IPS-18a (cell line): Measurements from ENCODE around the gene CCNE1.

Source experiments
- H3K27ac ChIP-seq: one replicate; pipeline ENCODE4 v1.5.1; 2013; ENCODE audit warnings: low read length
- H3K27me3 ChIP-seq: one replicate; pipeline ENCODE4 v1.6.1; 2013; ENCODE audit warnings: mild to moderate bottlenecking, low read length; ENCODE audit not compliant: control insufficient read depth, insufficient read depth
- H3K36me3 ChIP-seq: one replicate; pipeline ENCODE4 v1.6.1; 2013; ENCODE audit warnings: low read depth, low read length; ENCODE audit not compliant: control insufficient read depth
- H3K4me1 ChIP-seq: one replicate; pipeline ENCODE4 v1.6.1; 2013; ENCODE audit warnings: low read depth, low read length; ENCODE audit not compliant: control insufficient read depth
- H3K4me3 ChIP-seq: one replicate; pipeline ENCODE4 v1.5.1; 2013; ENCODE audit warnings: low read length
- H3K9ac ChIP-seq: one replicate; pipeline ENCODE4 v1.6.1; 2013; ENCODE audit warnings: mild to moderate bottlenecking, low read length, moderate library complexity
- H3K9me3 ChIP-seq: one replicate; pipeline ENCODE4 v1.6.1; 2013; ENCODE audit warnings: low read depth, low read length; ENCODE audit not compliant: control insufficient read depth

The CCNE1 gene

DNA sequence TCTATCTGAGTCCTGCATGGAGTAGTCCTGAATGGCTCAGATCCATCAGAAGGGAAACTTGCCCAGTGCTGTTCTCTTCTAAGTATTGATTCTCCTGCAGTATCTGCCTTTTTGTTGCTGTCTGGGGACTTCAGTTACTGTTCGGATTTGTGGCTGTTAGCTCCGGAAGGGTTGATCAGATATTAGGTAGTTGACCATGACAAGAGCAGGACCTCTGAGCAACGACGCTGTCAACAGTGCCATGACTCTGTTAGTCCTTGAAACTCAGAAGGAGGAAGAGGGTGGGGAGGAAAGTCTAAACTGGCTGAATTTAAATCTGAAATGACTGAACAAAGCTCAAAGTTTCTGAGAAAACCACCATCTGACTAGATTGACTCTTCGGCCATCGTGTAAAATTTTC is 42.2 kb downstream of the CCNE1 start:
- no peaks in the 10 kb centered on the region for H3K27me3 ChIP-seq
- H3K4me1 ChIP-seq = peaks cover 6% of the 10 kb centered on the region
- H3K4me3 ChIP-seq = no peak overlapping the region
- H3K27ac ChIP-seq = no peak overlapping the region
- H3K36me3 ChIP-seq = no peaks in the 10 kb centered on the region
- H3K9me3 ChIP-seq = no peaks in the 10 kb centered on the region
- no peak overlapping the region for H3K9ac ChIP-seq

DNA sequence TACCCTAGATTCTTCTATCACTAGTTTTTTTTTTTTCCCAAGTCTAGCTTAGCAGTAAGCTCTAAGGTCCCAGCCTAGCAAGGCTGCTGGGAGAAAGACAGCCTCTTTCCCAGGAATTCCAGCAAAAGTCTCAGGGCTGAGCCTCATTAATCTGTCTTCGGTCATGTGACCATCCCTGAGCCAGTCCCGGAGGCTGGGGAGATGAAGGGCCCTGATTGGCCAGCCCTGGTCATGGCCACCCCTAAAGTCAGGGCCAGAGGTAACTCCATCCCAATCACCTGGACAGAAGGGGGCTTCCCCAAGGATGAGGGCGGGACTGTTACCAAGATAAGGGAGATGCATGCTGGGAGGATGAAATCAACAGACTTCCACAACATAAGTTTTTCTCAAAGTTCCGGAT is 43.3 kb downstream of the CCNE1 start:
- no peaks in the 10 kb centered on the region for H3K36me3 ChIP-seq
- no peak overlapping the region for H3K9ac ChIP-seq
- H3K4me3 ChIP-seq = no peak overlapping the region
- H3K27me3 ChIP-seq = no peaks in the 10 kb centered on the region
- H3K27ac ChIP-seq = no peak overlapping the region
- H3K9me3 ChIP-seq = no peaks in the 10 kb centered on the region
- H3K4me1 ChIP-seq = peaks cover 6% of the 10 kb centered on the region

DNA sequence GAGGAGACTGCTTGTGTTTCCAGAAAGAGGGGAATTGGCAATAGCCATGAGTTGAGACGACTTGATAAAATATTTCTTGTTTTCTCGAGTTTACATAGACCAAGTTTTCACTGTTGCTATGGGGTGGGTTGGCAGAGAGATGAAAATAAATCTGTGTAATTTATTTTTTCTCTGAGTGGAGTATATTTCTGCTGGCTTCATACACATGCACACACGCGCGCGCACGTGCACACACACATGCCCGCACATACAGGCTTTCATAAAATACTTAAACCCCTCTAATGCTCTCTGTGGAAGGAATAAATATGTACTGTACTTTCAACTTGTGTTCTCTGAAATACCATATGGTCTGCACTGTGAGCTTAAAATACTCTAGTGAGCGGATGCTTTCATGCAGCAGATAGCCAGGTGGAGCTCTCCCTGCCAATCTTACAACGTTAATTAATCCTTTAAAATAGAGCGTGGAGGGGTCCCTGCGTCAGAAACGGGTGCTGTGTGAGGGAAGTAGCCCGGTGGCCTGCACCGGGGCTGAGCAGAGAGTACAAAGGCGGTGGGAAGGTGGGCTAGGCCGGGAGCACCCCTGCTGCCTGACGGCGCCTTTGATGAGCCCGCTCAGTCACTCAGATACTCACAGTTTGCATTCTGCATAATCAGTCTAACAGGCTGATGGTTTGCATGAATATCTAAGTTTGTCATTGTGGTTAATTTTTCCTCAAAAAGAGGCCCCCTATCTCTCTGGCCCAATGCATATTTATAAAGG is 44.1 kb downstream of the CCNE1 start:
- Histone ChIP-seq H3K36me3 (no peaks in the 10 kb centered on the region), H3K27me3 (no peaks in the 10 kb centered on the region), H3K9ac (no peak overlapping the region), H3K9me3 (no peaks in the 10 kb centered on the region), H3K27ac (no peak overlapping the region), H3K4me1 (peaks cover 6% of the 10 kb centered on the region), H3K4me3 (no peak overlapping the region)

DNA sequence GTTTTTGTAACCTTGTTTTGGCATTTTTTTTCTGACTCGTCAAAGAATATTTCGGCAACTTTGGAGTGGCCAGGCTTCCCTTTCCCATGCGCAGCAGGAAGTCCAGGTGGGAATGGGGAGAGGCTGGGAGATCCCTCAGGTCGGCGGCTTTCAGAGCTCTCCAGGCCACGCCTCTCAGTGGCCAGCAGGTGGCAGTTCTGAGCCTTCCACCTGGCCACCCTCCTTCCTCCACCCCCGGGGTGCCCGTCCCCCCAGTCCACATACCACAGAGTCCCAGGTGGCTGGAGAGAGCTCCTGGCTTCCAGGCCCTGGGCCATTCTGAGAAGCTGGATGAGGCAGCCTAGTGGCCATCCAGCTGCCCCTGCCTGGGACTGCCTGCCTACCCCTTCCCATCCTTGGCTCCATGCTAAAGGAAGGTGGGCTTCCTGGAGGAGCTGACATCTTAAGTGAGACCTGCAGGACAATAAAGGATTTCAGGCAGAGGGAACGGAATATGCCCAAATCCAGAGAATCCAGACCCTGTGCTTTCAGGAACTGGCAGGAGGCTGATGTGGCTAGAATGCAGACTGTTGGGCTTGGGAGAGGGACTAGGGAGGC is 46.3 kb downstream of the CCNE1 start:
- H3K9me3 ChIP-seq = no peaks in the 10 kb centered on the region
- H3K4me3 ChIP-seq = no peak overlapping the region

DNA sequence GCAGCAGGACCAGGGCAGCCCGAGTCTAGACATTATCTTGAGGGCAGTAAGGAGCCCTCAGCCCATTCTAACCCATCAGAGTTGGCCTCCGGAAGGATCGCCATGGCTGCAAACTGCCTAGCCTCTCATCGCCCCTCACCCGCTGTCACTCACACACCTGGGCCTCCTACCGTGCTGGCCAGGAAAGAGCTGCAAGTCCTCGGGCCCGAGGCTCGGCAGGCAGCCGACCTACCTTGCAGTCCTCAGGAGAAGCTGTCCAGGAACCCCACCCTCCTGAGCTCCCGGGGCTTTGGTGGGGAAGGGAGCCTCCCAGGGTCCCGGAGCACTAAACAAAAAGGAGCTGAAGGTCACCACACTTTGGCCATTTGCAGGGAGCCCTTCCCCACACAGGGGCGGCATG is 46.8 kb downstream of the CCNE1 start:
- no peaks in the 10 kb centered on the region for H3K9me3 ChIP-seq
- H3K4me1 ChIP-seq = peaks cover 6% of the 10 kb centered on the region
- H3K4me3 ChIP-seq = no peak overlapping the region
- no peaks in the 10 kb centered on the region for H3K36me3 ChIP-seq
- no peak overlapping the region for H3K27ac ChIP-seq
- no peaks in the 10 kb centered on the region for H3K27me3 ChIP-seq
- H3K9ac ChIP-seq = no peak overlapping the region

More for the DNA sequence above, 46.3 kb downstream of the CCNE1 start:
- no peak overlapping the region for H3K9ac ChIP-seq
- H3K36me3 ChIP-seq = no peaks in the 10 kb centered on the region
- H3K27me3 ChIP-seq = no peaks in the 10 kb centered on the region
- H3K4me1 ChIP-seq = peaks cover 6% of the 10 kb centered on the region
- no peak overlapping the region for H3K27ac ChIP-seq

DNA sequence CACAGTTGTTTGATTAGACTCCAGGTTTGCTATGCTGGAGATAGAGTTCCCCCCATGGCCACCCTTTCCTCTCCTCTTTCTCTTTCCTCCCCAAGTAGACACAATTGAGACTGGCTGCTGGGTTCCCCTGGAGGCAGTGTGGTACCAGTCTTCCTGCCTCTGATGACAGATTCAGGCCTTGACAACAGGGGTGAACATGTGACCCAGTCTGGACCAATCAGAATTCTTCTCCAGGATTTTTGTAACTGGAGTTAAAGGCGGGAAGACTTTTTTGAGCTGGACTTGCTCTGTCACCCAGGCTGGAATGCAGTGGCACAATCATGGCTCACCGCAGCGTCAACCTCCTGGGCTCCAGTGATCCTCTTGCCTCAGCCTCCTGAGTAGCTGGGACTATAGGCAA is 48.7 kb downstream of the CCNE1 start:
- H3K27ac ChIP-seq = no peak overlapping the region

DNA sequence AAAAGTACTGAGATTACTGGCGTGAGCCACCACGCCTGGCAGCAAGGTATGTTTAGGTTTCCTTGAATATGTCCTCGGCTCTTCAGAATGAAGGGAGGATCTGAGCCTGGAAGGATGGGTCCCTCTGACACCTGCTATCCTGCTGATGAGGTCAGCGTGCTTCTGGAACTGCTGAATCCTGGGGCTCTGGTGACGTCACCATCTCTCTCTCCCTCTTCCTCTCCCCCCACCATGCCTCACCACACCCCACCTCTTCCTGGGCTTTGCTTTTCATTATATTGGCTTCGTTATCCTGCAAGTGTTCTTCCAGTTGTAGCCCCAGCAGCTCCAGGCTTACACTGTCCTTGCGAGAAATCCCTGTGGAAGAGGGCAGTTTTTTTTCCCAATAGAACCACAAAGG is 49.8 kb downstream of the CCNE1 start:
- H3K9me3 ChIP-seq = no peaks in the 10 kb centered on the region
- H3K4me3 ChIP-seq = no peak overlapping the region
- no peaks in the 10 kb centered on the region for H3K36me3 ChIP-seq
- peaks cover 6% of the 10 kb centered on the region for H3K4me1 ChIP-seq
- H3K9ac ChIP-seq = no peak overlapping the region
- H3K27ac ChIP-seq = no peak overlapping the region
- no peaks in the 10 kb centered on the region for H3K27me3 ChIP-seq

More for the DNA sequence above, 48.7 kb downstream of the CCNE1 start:
- Histone ChIP-seq H3K36me3 (no peaks in the 10 kb centered on the region), H3K4me1 (peaks cover 6% of the 10 kb centered on the region), H3K9me3 (no peaks in the 10 kb centered on the region), H3K27me3 (no peaks in the 10 kb centered on the region), H3K9ac (no peak overlapping the region), H3K4me3 (no peak overlapping the region)

DNA sequence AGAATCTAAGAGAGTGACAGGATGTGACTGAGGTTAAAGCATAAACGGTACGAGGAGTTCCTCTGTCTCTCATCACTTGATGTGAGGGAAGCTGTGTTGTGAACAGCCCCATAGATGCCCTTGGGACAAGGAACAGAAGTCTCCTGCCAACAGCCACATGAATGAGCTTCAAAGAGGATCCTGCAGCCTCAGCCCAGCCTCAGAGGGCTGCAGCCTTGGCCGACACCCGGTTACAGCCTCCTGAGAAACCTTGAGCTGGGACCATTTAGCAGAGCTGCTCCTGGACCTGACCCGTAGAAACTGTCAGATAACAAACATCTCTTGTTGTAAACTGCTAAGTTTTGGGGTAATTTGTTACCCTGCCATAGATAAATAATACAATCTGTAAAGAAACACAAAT is 54.2 kb downstream of the CCNE1 start:
- Histone ChIP-seq H3K4me3 (no peak overlapping the region), H3K36me3 (no peaks in the 10 kb centered on the region), H3K9me3 (no peaks in the 10 kb centered on the region), H3K9ac (no peak overlapping the region), H3K4me1 (no peaks in the 10 kb centered on the region), H3K27me3 (no peaks in the 10 kb centered on the region), H3K27ac (no peak overlapping the region)

DNA sequence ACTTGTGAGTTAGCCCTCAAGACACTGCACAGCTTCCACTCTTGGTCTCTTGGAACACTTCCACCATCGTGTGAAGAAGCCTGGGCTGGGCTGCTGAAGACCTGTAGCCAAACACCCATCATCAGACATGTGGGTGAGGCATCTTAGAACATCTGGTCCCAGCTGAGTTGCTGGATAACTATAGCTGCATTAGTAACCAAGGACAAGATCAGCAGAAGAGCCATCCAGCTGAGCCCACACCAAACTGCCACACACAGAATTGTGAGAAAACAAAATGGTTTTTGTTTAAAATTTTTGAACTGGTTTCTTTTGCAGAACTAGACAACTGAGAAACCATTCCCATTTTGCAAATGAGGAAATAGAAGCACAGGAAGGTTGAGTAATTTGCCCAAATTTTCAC is 56.2 kb downstream of the CCNE1 start:
- no peak overlapping the region for H3K9ac ChIP-seq
- H3K9me3 ChIP-seq = no peaks in the 10 kb centered on the region
- no peaks in the 10 kb centered on the region for H3K4me1 ChIP-seq
- H3K36me3 ChIP-seq = no peaks in the 10 kb centered on the region
- no peak overlapping the region for H3K27ac ChIP-seq
- no peak overlapping the region for H3K4me3 ChIP-seq
- peaks cover 16% of the 10 kb centered on the region for H3K27me3 ChIP-seq

DNA sequence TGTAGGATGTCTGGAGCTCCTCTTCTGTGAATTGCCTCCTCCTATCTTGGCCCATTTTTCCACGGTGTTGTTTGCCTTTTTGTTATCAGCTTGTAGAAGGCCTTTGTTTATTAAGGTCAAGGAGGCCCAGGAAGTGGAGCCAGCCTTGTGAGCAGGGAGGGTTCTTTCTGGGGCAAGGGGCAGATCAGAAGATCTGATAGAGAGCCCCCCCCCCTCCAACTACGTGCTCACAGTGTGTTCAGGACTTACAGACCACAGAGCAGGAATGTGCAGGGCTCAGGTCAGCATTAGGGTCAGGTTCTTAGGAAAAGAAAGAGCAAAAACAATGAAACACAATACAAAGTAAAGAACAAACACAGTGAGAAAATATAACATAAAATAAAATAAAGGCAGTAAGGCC is 59.4 kb downstream of the CCNE1 start:
- H3K9me3 ChIP-seq = no peaks in the 10 kb centered on the region
- peaks cover 27% of the 10 kb centered on the region for H3K27me3 ChIP-seq
- H3K27ac ChIP-seq = no peak overlapping the region

DNA sequence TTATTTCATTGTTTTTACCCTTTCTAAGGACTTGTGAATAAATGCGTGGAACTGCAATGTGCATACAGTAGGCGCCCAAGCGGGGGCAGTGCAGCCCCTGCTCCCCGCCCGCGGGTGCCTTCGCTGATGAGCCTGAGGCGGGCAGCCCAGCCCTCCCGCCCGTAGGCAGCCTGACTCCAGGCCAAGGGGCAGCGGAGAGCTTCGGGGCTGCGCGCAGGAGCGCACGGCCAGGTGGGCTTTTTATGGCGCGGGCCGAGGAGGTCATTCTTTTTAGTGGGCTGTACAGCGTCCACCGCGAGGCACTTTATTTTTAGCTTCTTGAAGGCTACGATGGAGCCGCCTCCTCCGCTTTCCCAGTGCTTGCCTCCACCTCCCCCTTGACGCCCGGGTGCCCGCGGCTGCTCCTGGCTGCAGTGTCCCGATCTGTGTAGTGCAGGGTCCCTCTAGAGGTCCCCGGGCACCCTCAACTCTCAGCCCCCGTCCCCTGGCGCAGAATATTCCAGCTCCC is 60.5 kb downstream of the CCNE1 start:
- H3K9ac ChIP-seq = no peak overlapping the region
- no peaks in the 10 kb centered on the region for H3K36me3 ChIP-seq
- H3K4me3 ChIP-seq = peak overlapping the region; percentile 35

More for the DNA sequence above, 59.4 kb downstream of the CCNE1 start:
- no peak overlapping the region for H3K4me3 ChIP-seq
- no peaks in the 10 kb centered on the region for H3K36me3 ChIP-seq
- no peaks in the 10 kb centered on the region for H3K4me1 ChIP-seq
- no peak overlapping the region for H3K9ac ChIP-seq

More for the DNA sequence above, 60.5 kb downstream of the CCNE1 start:
- Histone ChIP-seq H3K9me3 (no peaks in the 10 kb centered on the region), H3K27me3 (peaks cover 27% of the 10 kb centered on the region), H3K27ac (no peak overlapping the region), H3K4me1 (no peaks in the 10 kb centered on the region)
